A673 (cell line): ENCODE results near the gene B3GALNT1. TPM values are rescaled to one million over a fixed set of nuclear protein-coding genes. Genes with fewer than 3 reads are reported as not detected.

Experiments
- Bru-seq: library from RNA; stranded (reverse); fragments of 400-500 nt; gene quantifications from one replicate; lab custom pipeline; 2021; lab: Mats Ljungman, UMichigan
- BruChase-seq, 2 experiments: library from RNA; stranded (reverse); fragments of 400-500 nt; gene quantifications; one replicate each; lab custom pipeline; 2021; lab: Mats Ljungman, UMichigan
- BruUV-seq: library from RNA; stranded (reverse); fragments of 400-500 nt; replicated peaks from 2 replicates; lab custom pipeline; 2021; lab: Mats Ljungman, UMichigan
- CTCF ChIA-PET: fragments of 300-600 bp; sonication (Branson Sonifier 250); formaldehyde crosslinking; loops from one replicate; lab custom pipeline; 2022; ENCODE audit warnings: antibody characterized with exemption; lab: Charles Lee
- POLR2A ChIA-PET: fragments of 300-600 bp; sonication (Branson Sonifier 250); formaldehyde crosslinking; loops from one replicate; lab custom pipeline; 2022; ENCODE audit warnings: antibody characterized with exemption; ENCODE audit not compliant: low non-redundant PET; lab: Charles Lee
- DNase-seq: peaks from one replicate; pipeline ENCODE4 v3.0.0-alpha.2; 2015; ENCODE audit warnings: low spot score
- H3K27ac ChIP-seq: fragments of 200-600 bp; sonication (generic); 2 replicates; pipeline ENCODE4 v1.5.1; 2016; ENCODE audit warnings: mixed run types, low read depth, mild to moderate bottlenecking, mixed read lengths, antibody characterized with exemption, low read length; ENCODE audit not compliant: poor library complexity, severe bottlenecking
- H3K27me3 ChIP-seq: fragments of 200-600 bp; sonication (generic); replicated peaks from 2 replicates; pipeline ENCODE4 v1.6.1; 2017; ENCODE audit warnings: mixed run types, low read depth, mild to moderate bottlenecking, mixed read lengths, antibody characterized with exemption, low read length; ENCODE audit not compliant: insufficient read depth, poor library complexity
- H3K36me3 ChIP-seq: fragments of 200-600 bp; sonication (generic); 2 replicates; pipeline ENCODE4 v1.6.1; 2016; ENCODE audit warnings: mixed run types, mild to moderate bottlenecking, mixed read lengths, antibody characterized with exemption, low read length; ENCODE audit not compliant: insufficient read depth, poor library complexity, severe bottlenecking
- H3K4me1 ChIP-seq: fragments of 200-600 bp; sonication (generic); 2 replicates; pipeline ENCODE4 v1.6.1; 2017; ENCODE audit warnings: mixed run types, mild to moderate bottlenecking, mixed read lengths, antibody characterized with exemption, low read length; ENCODE audit not compliant: insufficient read depth, poor library complexity, severe bottlenecking
- H3K4me3 ChIP-seq: fragments of 200-600 bp; sonication (generic); 2 replicates; pipeline ENCODE4 v1.5.1; 2016; ENCODE audit warnings: low read depth, mixed run types, mild to moderate bottlenecking, mixed read lengths, low read length; ENCODE audit not compliant: poor library complexity, severe bottlenecking
- H3K9me3 ChIP-seq: fragments of 200-600 bp; sonication (generic); 2 replicates; pipeline ENCODE4 v1.6.1; 2016; ENCODE audit warnings: mixed run types, low read depth, mild to moderate bottlenecking, mixed read lengths, antibody characterized with exemption, low read length; ENCODE audit not compliant: poor library complexity, severe bottlenecking
- EZH2 ChIP-seq: fragments of 200-600 bp; sonication (generic); IDR thresholded peaks from 2 replicates; pipeline ENCODE4 v1.6.1; 2017; ENCODE audit warnings: borderline replicate concordance, low read depth, mild to moderate bottlenecking, mixed read lengths, antibody characterized with exemption, low read length; ENCODE audit not compliant: poor library complexity, severe bottlenecking
- intact Hi-C: fragments of 100-400 bp; cut with micrococcal nuclease; formaldehyde crosslinking; loops from one replicate; pipeline ENCODE4 v1.10.0; 2022; ENCODE audit not compliant: unreplicated experiment
- long read RNA-seq: library from polyadenylated mRNA; stranded (forward); transcript quantifications from one replicate; pipeline ENCODE4 v2.0.0, GENCODE V29; 2022
- total RNA-seq: library from RNA; stranded (reverse); gene quantifications from 2 replicates; pipeline ENCODE4 v1.2.3, GENCODE V29; 2021
- TF ChIP-seq, protein P1 (sequence below): fragments of 300-800, 200-600 bp; sonication (generic); conservative IDR thresholded peaks from 2 replicates; pipeline ENCODE4 v1.5.1; 2017; ENCODE audit warnings: low read depth, mild to moderate bottlenecking, antibody characterized with exemption, low read length, moderate library complexity, mixed read lengths

B3GALNT1 gene, protein sequence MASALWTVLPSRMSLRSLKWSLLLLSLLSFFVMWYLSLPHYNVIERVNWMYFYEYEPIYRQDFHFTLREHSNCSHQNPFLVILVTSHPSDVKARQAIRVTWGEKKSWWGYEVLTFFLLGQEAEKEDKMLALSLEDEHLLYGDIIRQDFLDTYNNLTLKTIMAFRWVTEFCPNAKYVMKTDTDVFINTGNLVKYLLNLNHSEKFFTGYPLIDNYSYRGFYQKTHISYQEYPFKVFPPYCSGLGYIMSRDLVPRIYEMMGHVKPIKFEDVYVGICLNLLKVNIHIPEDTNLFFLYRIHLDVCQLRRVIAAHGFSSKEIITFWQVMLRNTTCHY
- total RNA-seq (2.5 and 3.0 TPM in 2 replicates), Bru-seq, nascent RNA (percentile 45 among the genes with signal in this experiment), BruChase-seq, experiment 1, labeled RNA remaining after a 2-hour chase (percentile 37 among the genes with signal in this experiment), BruChase-seq, experiment 2, labeled RNA remaining after a 6-hour chase (percentile 40 among the genes with signal in this experiment)
- long read RNA-seq, partial matches to known transcripts = 1 of 4 reads
- long read RNA-seq, other reads (novel, unspliced or antisense) = 2 of 4 reads

DNA sequence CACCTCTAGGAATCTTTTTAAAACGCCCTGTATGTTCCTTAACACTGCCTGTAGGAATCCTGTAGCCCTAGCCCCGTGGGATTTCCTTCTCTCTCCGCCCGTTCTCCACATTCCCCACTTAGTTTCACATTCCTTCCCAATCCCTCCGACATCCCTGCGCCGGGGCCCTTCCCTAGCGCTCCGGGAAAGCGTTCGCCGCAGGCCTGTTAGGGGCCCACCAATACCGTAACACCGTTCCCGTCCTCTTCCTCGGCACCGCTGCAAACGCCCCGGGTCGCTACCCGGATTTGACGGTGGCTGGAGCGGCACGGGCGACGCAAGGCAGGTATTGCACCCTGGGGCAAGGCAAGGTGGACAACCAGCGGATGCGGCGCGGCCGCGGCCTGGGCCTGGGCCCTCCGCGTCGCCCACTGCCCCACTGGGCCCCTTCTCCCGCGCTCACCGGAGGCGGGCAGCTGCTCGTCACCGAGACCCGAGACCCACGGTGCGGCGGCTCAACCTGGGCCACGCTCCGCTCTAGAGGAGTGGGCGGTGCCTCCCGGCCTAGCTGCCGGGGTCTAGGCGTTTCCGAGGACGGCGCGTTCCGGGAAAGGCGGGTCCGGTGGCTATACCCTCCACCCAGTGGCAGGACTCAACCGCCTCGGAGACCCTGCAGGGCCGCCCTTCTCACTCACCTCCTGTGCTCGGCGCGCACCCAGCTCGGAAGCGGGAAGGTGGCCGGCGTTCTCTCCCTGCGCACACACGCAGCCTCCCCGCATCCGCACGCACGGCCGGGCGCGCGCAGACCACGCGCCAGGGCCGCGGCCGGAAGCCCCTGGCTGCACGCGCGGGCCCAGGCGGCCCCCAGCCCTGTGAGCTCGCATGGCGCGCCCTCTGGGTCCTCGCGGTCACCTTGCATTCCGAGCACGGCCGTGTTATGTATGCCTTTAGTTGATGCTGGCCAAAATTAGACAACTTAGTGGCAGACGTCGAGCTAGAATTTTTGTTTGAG, at the start of gene B3GALNT1:
B3GALNT1 (minus strand) TSS at position 789 of the 991 bp plus-strand sequence. CDS start 18,595 bp downstream, outside the sequence.
- peak within 1 kb of the TSS; percentile 44 for H3K4me3 ChIP-seq
- ChIA-PET POLR2A (no interaction called here), CTCF (no interaction called here)
- H3K4me1 ChIP-seq = no peaks in the 10 kb centered on the region
- no peaks in the 10 kb centered on the region for H3K36me3 ChIP-seq
- TF ChIP-seq EZH2 = no peak
- TF ChIP-seq, protein P1, sequence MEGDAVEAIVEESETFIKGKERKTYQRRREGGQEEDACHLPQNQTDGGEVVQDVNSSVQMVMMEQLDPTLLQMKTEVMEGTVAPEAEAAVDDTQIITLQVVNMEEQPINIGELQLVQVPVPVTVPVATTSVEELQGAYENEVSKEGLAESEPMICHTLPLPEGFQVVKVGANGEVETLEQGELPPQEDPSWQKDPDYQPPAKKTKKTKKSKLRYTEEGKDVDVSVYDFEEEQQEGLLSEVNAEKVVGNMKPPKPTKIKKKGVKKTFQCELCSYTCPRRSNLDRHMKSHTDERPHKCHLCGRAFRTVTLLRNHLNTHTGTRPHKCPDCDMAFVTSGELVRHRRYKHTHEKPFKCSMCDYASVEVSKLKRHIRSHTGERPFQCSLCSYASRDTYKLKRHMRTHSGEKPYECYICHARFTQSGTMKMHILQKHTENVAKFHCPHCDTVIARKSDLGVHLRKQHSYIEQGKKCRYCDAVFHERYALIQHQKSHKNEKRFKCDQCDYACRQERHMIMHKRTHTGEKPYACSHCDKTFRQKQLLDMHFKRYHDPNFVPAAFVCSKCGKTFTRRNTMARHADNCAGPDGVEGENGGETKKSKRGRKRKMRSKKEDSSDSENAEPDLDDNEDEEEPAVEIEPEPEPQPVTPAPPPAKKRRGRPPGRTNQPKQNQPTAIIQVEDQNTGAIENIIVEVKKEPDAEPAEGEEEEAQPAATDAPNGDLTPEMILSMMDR = no peak
- BruUV-seq = no TSS peak
- no peaks in the 10 kb centered on the region for H3K9me3 ChIP-seq
- no peak within 1 kb of the TSS for H3K27ac ChIP-seq
- intact Hi-C loops = no loop called here
- H3K27me3 ChIP-seq = peaks cover 16% of the 10 kb centered on the region
- peak; percentile 27 for DNase-seq

DNA sequence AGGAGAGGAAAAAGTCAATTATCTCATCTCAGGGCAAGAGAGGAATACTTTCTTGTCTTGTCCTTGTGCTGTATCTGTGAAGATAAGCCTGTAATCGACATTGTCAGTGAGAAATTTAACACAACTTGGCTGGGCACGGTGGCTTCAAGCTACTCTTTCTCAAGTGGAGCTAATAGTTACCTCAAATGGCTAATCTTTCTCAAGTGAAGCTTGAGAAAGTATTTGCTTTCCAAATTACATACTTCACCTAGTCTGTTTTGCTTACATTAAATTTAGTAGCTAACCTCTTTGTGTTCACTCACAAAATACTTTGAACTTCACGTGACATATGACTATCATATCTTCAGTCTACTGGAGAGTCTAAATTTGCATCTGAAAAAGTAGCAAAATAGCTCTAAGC, 48.3 kb upstream of the B3GALNT1 start:
- BruUV-seq = no TSS peak
- TF ChIP-seq, protein P1 = no peak
- no peak for TF ChIP-seq EZH2
- H3K27ac ChIP-seq = no peak overlapping the region
- intact Hi-C loops = no loop called here
- H3K4me3 ChIP-seq = no peak overlapping the region
- H3K36me3 ChIP-seq = no peaks in the 10 kb centered on the region
- DNase-seq = no peak
- ChIA-PET CTCF (no interaction called here), POLR2A (no interaction called here)
- H3K9me3 ChIP-seq = no peaks in the 10 kb centered on the region
- H3K27me3 ChIP-seq = no peaks in the 10 kb centered on the region
- no peaks in the 10 kb centered on the region for H3K4me1 ChIP-seq

DNA sequence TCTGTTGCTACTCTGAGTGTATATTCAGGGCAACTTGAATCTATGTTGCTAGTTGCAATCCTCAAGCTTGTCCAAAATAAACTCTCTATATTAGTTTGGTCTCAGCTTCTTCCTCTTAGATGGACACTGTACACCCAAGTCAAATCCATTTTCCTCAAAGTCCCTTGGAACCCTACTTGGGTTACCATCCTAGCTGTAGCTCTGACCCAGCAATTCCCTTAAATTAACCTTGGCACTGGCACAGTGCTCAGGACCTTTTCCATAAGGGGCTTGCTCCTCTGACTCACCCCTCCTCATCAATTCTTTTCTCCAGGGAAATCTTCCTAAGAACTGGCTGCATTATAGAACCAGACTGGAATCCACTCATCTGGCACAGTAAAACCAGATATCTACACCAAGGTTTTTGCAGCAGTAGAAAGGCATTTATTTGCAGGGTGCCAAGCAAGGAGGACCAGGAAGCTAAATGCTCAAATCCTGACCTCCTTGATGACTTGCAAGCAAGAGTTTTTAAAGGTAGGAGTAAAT, 44.9 kb upstream of the B3GALNT1 start:
- ChIA-PET CTCF (no interaction called here), POLR2A (no interaction called here)
- no peaks in the 10 kb centered on the region for H3K27me3 ChIP-seq
- no peaks in the 10 kb centered on the region for H3K9me3 ChIP-seq
- intact Hi-C loops = no loop called here
- H3K4me3 ChIP-seq = no peak overlapping the region
- H3K36me3 ChIP-seq = no peaks in the 10 kb centered on the region
- H3K27ac ChIP-seq = no peak overlapping the region
- no peaks in the 10 kb centered on the region for H3K4me1 ChIP-seq
- no peak for TF ChIP-seq EZH2
- TF ChIP-seq, protein P1 = no peak
- DNase-seq = no peak
- no TSS peak for BruUV-seq
